ENCODE data around the gene APOO. TPM values are rescaled to one million over a fixed set of nuclear protein-coding genes. Genes with fewer than 3 reads are reported as not detected.
A peak's percentile ranks its signal among the peaks of the same experiment; 100 is the strongest.

APOO gene
- total and polyA plus RNA-seq, 10 donors: 5.8 to 18.0 (median 11.9) TPM

DNA sequence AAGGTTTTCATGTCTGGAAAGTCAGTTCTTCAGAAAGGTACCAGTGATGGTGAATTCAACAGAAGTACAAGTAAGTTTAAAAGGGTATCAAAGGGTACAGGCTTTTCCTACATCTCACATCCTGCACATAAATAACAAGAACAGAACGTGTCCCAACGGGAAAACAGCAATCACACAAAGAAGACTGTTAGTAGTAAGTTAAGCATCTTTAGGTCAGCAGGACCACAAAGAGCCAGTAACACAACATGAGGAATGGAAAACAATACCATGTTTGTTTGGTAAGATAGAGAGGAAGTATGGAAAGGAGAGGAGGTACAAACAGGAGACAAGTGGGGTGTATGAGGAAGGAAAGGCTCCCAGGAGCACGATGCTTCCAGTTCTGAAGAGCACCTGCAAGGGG is 81.5 kb downstream of the APOO start:
- Histone ChIP-seq H3K36me3 (no peaks in the 10 kb centered on the region), H3K27me3 (replicated peaks in 1 of 7) (peaks cover 0 to 6% (median 0%) of the 10 kb centered on the region in 7 donors), H3K4me1 (no peaks in the 10 kb centered on the region), H3K9me3 (no peaks in the 10 kb centered on the region), H3K27ac (no peak overlapping the region), H3K4me3 (no peak overlapping the region)
- DNase-seq: no peak
- intact Hi-C loops (cut with DNase I; ENCODE audit: low total_unique reads): no loop called here
- 59 to 77% (median 61%) methylated on average over 3 of the region's 3 CpGs for WGBS, 5 donors
- TF ChIP-seq CTCF (IDR thresholded peaks at IDR 0.05 in 8 of 11, conservative IDR thresholded peaks at IDR 0.05 in 3 of 11): no peak
- TF ChIP-seq POLR2AphosphoS5 (IDR thresholded peaks at IDR 0.05): no peak
- no peak for TF ChIP-seq POLR2A (IDR thresholded peaks at IDR 0.05)

GRCh38 chrX:23825675-23826074 is 82.1 kb downstream of the APOO start:
- no peak for TF ChIP-seq POLR2AphosphoS5 (IDR thresholded peaks at IDR 0.05)
- no peak for TF ChIP-seq CTCF (IDR thresholded peaks at IDR 0.05 in 8 of 11, conservative IDR thresholded peaks at IDR 0.05 in 3 of 11)
- no peak for TF ChIP-seq POLR2A (IDR thresholded peaks at IDR 0.05)
- intact Hi-C loops (cut with DNase I; ENCODE audit: low total_unique reads): no loop called here
- DNase-seq: no peak
- no peaks in the 10 kb centered on the region for H3K4me1 ChIP-seq
- H3K27ac ChIP-seq: no peak overlapping the region
- H3K27me3 ChIP-seq (replicated peaks in 1 of 7): peaks cover 0 to 6% (median 0%) of the 10 kb centered on the region in 7 donors
- H3K4me3 ChIP-seq: no peak overlapping the region
- H3K36me3 ChIP-seq: no peaks in the 10 kb centered on the region
- H3K9me3 ChIP-seq: no peaks in the 10 kb centered on the region

- Histone ChIP-seq H3K27me3 (replicated peaks in 1 of 7) (peaks cover 0 to 6% (median 0%) of the 10 kb centered on the region in 7 donors), H3K4me1 (no peaks in the 10 kb centered on the region), H3K4me3 (no peak overlapping the region), H3K9me3 (no peaks in the 10 kb centered on the region), H3K27ac (no peak overlapping the region), H3K36me3 (no peaks in the 10 kb centered on the region)
- intact Hi-C loops (cut with DNase I; ENCODE audit: low total_unique reads): no loop called here
- 71 to 88% (median 77%) methylated on average over 2 to 6 of the region's 6 CpGs for WGBS, 5 donors
- DNase-seq: peak; percentile 21
- TF ChIP-seq POLR2AphosphoS5 (IDR thresholded peaks at IDR 0.05) (no peak), CTCF (IDR thresholded peaks at IDR 0.05 in 8 of 11, conservative IDR thresholded peaks at IDR 0.05 in 3 of 11) (no peak), POLR2A (IDR thresholded peaks at IDR 0.05) (no peak)
Measured at GRCh38 chrX:23822841-23823240, 84.9 kb downstream of the APOO start.

GRCh38 chrX:23822397-23822796 is 85.3 kb downstream of the APOO start:
- Histone ChIP-seq H3K4me3 (no peak overlapping the region), H3K9me3 (no peaks in the 10 kb centered on the region), H3K36me3 (no peaks in the 10 kb centered on the region), H3K27ac (no peak overlapping the region), H3K27me3 (replicated peaks in 1 of 7) (peaks cover 0 to 6% (median 0%) of the 10 kb centered on the region in 7 donors), H3K4me1 (peaks cover 0 to 3% (median 0%) of the 10 kb centered on the region in 6 donors)
- WGBS, 5 donors: 66 to 92% (median 81%) methylated on average over 3 of the region's 3 CpGs
- intact Hi-C loops (cut with DNase I; ENCODE audit: low total_unique reads): no loop called here
- DNase-seq: no peak
- TF ChIP-seq CTCF (IDR thresholded peaks at IDR 0.05 in 8 of 11, conservative IDR thresholded peaks at IDR 0.05 in 3 of 11) (no peak), POLR2AphosphoS5 (IDR thresholded peaks at IDR 0.05) (no peak), POLR2A (IDR thresholded peaks at IDR 0.05) (no peak)

All from spleen (tissue), 11 donors.